22Rv1 (cell line): Measurements from ENCODE around the gene WRNIP1.

Source experiments
- H3K27ac ChIP-seq: fragments of 450-650 bp; 2 replicates; pipeline ENCODE4 v1.5.1; 2017
- CTCF ChIP-seq: fragments of 450-650 bp; IDR thresholded peaks from 2 replicates; pipeline ENCODE4 v1.5.1; 2017; ENCODE audit warnings: mild to moderate bottlenecking
- ZFX ChIP-seq: fragments of 450-650 bp; IDR thresholded peaks from 2 replicates; pipeline ENCODE4 v1.6.1; 2017; ENCODE audit warnings: antibody characterized with exemption, borderline replicate concordance

The WRNIP1 gene

GRCh38 chr6:2765166-2765895, at the start of gene WRNIP1:
Gene WRNIP1 (plus strand): TSS chr6:2765393. CDS start chr6:2765623, 230 bp downstream.
- TF ChIP-seq ZFX (no peak), CTCF (peak; percentile 85)
- peak within 1 kb of the TSS; percentile 88 for H3K27ac ChIP-seq

GRCh38 chr6:2715737-2716136, 49.5 kb upstream of the WRNIP1 start:
- no peak for TF ChIP-seq ZFX
- TF ChIP-seq CTCF = no peak

GRCh38 chr6:2716936-2717700, 48.1 kb upstream of the WRNIP1 start:
- no peak for TF ChIP-seq ZFX
- TF ChIP-seq CTCF = no peak
- no peak overlapping the region for H3K27ac ChIP-seq

More at GRCh38 chr6:2715737-2716136, 49.5 kb upstream of the WRNIP1 start:
- H3K27ac ChIP-seq = no peak overlapping the region

- no peak for TF ChIP-seq CTCF
- TF ChIP-seq ZFX = no peak
Observed at GRCh38 chr6:2718334-2719092, 46.7 kb upstream of the WRNIP1 start.

GRCh38 chr6:2719093-2719455, 46.1 kb upstream of the WRNIP1 start:
- H3K27ac ChIP-seq = no peak overlapping the region
- TF ChIP-seq ZFX (no peak), CTCF (no peak)

More at GRCh38 chr6:2718334-2719092, 46.7 kb upstream of the WRNIP1 start:
- no peak overlapping the region for H3K27ac ChIP-seq

- TF ChIP-seq CTCF (no peak), ZFX (no peak)
- no peak overlapping the region for H3K27ac ChIP-seq
Observed at GRCh38 chr6:2721219-2721618, 44.0 kb upstream of the WRNIP1 start.
